Measurements from ENCODE around the gene KCTD2. TPM values are rescaled to one million over a fixed set of nuclear protein-coding genes. Genes with fewer than 3 reads are reported as not detected.
A peak's percentile ranks its signal among the peaks of the same experiment; 100 is the strongest.

Gene KCTD2
- total and polyA plus RNA-seq, 2 of the 13 experiments (the other 11 are each of a cell fraction or from before 2014, with no cell fraction given), result 28.3 to 32.6 TPM

GRCh38 chr17:75084039-75084660 is 37.1 kb downstream of the KCTD2 start (continued):
- TF ChIP-seq NR2C2 (CRISPR knock-in tag; IDR thresholded peaks at IDR 0.05; ENCODE audit: borderline replicate concordance), result peak; percentile 91
- no peak for TF ChIP-seq HNRNPH1 (optimal IDR thresholded peaks at IDR 0.05; ENCODE audit: low read depth, low read length)
- TF ChIP-seq ZNF777 (CRISPR knock-in tag; IDR thresholded peaks at IDR 0.05), result no peak
- TF ChIP-seq MTA3 (CRISPR knock-in tag; IDR thresholded peaks at IDR 0.05), result no peak
- no peak; the same call in 1 of the 2 replicates for TF ChIP-seq CEBPB (IDR thresholded peaks at IDR 0.05; ENCODE audit: borderline replicate concordance, low read depth, low read length)
- TF ChIP-seq MED8 (CRISPR knock-in tag; IDR thresholded peaks at IDR 0.05; ENCODE audit: insufficient replicate concordance), result no peak
- no peak for TF ChIP-seq ZNF780A (CRISPR knock-in tag; IDR thresholded peaks at IDR 0.05)
- no peak for TF ChIP-seq ZC3H4 (CRISPR knock-in tag; IDR thresholded peaks at IDR 0.05; ENCODE audit: borderline replicate concordance)
- TF ChIP-seq NCOA5 (CRISPR knock-in tag; IDR thresholded peaks at IDR 0.05), result no peak
- TF ChIP-seq ZBTB33 (CRISPR knock-in tag; IDR thresholded peaks at IDR 0.05), result 0 out of 2 replicates have a peak, but pooled peaks have one; percentile 29
- 0 out of 2 replicates have a peak, but pooled peaks have one; percentile 45 for TF ChIP-seq LBX2 (CRISPR knock-in tag; IDR thresholded peaks at IDR 0.05; ENCODE audit: borderline replicate concordance)
- no peak for TF ChIP-seq DZIP1 (CRISPR knock-in tag; IDR thresholded peaks at IDR 0.05)
- TF ChIP-seq HMGXB4 (CRISPR knock-in tag; IDR thresholded peaks at IDR 0.05; ENCODE audit: borderline replicate concordance in 1 of 2, low read depth in 1 of 2), result peak; percentile 56 to 76; a peak in 3 of 4 replicates
- no peak for TF ChIP-seq ZNF329 (CRISPR knock-in tag; IDR thresholded peaks at IDR 0.05; ENCODE audit: low read depth)
- TF ChIP-seq HES4 (CRISPR knock-in tag; IDR thresholded peaks at IDR 0.05; ENCODE audit: borderline replicate concordance), result no peak
- TF ChIP-seq ZNF607 (CRISPR knock-in tag; IDR thresholded peaks at IDR 0.05; ENCODE audit: borderline replicate concordance), result no peak
- no peak for TF ChIP-seq ZBTB8A (CRISPR knock-in tag; IDR thresholded peaks at IDR 0.05; ENCODE audit: borderline replicate concordance, low read depth)
- no peak for TF ChIP-seq TP53 (CRISPR knock-in tag; conservative IDR thresholded peaks at IDR 0.05)
- TF ChIP-seq TBP (CRISPR knock-in tag; IDR thresholded peaks at IDR 0.05), result 0 out of 2 replicates have a peak, but pooled peaks have one; percentile 41
- no peak for TF ChIP-seq SOX6 (IDR thresholded peaks at IDR 0.05)
- peak; percentile 88 for TF ChIP-seq SOX6 (CRISPR knock-in tag; IDR thresholded peaks at IDR 0.05)
- no peak for TF ChIP-seq ZKSCAN5 (CRISPR knock-in tag; IDR thresholded peaks at IDR 0.05)
- no peak for TF ChIP-seq TEF (CRISPR knock-in tag; IDR thresholded peaks at IDR 0.05)

Data from HepG2 (cell line).